GM18909 (cell line): ENCODE results near the gene SFTPD.
"Not testable (repeated sequence)": the region's sequence is repeated elsewhere in the genome, so short reads cannot be mapped to it uniquely, and the experiment has no call there.

Experiments
- ATAC-seq: cut with Tn5 transposase; IDR thresholded peaks from one replicate; pipeline ENCODE4 v1.9.1; 2021; ENCODE audit warnings: mild to moderate bottlenecking; ENCODE audit not compliant: unreplicated experiment, poor library complexity

The SFTPD gene

GRCh38 chr10:79948976-79949722, at the start of gene SFTPD:
TSS of gene SFTPD (minus strand) at chr10:79949105. CDS start at chr10:79946659, 2,446 bp downstream.
- ATAC-seq, result no peak

DNA sequence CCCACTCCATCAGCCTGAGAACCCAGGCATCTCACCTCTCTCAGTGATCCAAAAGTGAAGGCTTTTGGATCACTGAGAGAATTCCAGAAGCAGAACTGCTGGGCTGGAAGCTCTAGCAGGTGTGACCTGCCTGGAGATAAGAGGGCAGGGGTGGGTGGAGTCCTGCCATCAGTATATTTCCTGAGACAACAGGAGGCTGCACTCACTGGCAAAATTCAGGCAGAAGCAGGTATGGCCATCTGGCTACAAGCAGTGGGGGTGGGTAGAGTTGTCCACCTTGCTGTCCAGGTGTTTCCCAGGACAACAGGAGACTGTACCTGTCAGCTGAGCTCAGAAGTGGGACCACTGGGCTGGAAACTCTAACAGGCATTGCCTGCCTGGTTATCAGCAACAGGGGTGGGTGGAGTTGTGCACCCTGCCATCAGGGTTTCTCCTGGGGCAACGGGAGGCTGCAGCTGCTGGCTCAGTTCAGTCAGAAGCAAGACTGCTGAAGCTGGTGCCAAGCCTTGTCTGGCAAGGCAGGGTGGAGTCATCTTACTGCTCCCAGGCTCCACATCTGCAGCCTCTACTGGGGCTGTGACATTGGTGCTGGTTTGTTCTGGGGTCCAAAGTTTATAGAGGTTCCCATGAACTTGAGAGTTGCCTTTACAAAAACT, 47.2 kb upstream of the SFTPD start:
- no peak for ATAC-seq

DNA sequence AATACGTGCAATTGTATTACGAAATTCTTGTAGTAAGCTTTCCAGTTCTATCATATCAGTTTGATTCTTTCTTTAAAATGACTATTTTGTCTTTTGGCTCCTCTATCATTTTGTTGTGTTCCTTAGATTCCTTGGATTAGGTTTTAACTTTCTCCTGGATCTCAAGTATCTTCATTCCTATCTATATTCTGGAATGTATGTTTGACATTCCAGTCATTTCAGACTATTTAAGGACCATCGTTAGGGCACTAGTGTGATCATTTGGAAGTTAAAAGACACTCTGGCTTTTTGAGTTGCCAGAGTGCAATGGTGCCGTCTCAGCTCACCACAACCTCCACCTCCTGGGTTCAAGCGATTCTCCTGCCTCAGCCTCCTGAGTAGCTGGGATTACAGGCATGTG, 45.7 kb upstream of the SFTPD start:
- ATAC-seq, result no peak

DNA sequence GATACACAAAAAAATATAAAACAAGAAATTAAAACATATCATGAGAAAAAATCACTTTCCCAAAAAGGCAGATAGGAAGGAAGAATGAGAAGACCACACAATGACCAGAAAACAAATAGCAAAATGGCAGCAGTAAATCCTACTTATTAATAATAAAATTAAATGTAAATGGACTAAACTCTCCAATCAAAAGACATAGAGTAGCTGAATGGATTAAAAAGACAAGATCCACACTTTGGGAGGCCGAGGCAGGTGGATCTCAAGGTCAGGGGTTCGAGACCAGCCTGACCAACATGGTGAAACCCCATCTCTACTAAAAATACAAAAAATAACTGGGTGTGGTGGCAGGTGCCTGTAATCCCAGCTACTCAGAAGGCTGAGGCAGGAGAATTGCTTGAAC, 39.3 kb upstream of the SFTPD start:
- not testable (repeated sequence) for ATAC-seq

DNA sequence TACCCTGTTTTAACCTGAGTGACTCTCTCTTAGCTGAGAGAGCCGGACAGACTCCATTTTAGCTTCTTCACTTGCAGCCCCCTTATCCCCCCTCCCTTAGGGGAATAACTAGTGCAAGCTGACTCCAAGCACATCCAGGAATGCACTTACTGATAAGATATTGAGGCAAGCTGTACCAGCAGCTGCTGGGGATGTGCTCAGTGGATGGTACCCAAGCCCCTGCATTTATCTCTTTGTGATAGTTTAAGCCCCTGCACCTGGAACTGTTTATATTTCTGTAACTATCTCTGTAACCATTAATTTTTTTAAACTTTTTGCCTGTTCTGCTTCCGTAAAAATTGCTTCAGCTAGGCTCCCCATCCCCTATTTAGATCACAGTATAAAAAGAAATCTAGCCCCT, 37.8 kb upstream of the SFTPD start:
- not testable (repeated sequence) for ATAC-seq

DNA sequence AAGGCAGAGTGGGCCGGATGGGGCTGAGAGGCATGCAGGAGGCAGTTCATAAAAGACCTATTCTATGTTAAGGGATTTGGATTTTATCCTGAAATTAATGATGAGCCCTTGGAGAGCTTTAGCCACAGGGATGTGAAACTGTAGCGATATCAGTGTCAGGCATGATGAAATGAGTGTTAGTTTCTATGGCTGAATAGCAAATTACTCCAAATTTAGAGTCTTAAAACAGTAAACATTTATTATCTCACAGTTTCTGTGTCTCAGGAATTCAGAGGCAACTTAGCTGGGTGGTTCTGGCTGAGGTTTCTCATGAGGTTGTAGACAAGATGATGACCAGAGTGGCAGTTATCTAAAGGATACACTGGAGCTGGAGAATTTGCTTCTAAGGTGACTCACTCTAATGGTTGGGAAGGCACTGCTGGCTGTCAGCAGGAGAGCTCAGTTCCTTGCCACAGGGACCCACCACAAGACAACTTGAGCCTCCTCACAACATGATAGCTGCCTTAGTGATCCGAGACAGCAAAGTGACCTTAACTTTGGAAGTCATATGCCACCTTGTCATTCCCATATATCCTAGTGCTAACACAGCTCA, 36.7 kb upstream of the SFTPD start:
- no peak for ATAC-seq

DNA sequence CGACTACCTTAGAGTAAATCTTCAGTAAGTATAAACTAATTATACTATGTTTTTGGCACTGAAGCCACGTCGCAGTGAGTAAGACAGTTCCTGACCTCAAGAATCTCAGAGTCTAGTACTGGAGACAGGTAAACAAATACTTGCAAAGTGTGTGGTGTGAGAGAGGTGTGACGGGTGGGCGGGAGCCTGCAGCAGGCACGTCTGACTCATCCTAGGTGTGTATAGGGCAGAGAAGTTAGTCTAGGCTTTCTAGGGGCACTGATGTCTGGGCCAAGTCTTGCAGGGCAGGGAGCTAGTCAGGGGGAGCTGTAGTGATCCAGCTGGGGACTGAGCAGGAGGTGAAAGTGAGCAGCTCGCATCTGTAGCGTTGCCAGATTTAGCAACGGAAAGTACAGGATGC, 35.9 kb upstream of the SFTPD start:
- peak; percentile 62 for ATAC-seq

DNA sequence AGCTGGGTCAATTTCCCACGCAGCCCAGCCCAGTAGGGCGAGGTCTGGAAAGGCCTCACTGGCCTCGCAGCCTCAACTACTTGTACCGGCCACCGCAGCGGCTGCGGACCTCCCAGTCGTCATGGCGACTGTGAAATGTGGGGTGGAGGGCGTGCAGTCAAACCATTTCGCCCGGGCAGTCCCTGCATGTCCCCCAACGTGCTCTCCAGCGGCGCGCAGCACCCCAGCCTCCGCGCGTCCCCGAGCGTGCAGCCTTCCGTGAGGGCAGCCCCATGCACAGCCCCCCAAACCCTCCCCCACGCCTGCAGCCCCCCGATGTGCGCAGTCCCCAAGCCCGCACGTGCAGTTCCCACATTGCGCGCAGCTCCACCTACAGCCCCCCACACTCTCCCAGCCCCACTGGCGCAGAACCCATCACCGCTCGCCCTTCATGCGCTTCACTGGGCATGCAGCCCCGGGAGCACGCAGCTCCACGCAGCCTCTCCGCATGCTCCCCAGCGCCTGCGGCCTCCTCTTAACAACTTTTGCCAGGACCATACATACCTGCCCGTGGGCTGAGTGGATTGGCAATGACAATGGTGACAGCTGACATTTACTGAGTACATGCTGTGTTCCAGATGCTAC, 34.5 kb upstream of the SFTPD start:
- no peak for ATAC-seq

DNA sequence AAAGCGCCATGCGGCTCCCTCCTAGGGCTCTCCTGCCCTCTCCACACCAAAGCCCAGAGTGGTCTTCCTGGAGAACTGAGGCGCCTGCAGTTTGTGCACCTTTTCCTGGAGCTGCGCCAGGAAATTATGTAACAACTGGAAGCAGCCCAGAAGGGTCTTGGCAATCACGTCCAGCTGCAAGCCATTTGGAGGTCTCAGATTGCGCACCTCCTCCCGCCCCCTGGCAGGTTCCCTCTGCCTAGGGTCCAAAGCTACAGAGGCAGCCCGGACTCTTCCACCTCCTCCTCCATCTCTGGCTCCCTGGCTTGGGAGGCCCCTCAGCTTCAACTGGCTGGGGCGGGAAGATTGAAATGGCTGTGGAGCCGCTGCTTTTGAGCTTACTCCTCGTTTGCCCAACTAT, 34.0 kb upstream of the SFTPD start:
- ATAC-seq, result no peak

DNA sequence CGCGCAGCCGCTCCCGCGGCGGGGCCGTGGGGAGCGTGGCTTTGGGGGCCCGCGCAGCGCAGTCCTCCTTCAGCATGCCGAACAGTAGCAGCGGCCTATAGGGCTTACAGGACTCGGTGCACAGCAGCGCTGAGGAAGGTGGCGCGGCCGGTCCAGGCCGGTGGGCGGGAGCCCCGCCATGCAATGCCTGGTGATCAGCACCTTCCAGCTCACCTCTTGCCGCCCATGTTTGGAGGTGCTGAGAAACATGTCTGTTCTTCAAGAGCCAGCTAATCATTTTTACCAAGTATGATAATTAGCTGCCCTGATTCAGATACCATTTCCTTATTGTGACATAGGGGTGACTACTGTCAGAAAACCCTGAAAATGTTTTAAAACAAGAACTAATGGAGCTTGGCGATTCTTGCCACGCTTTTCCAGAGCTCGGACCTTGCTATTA, 33.5 kb upstream of the SFTPD start:
- no peak for ATAC-seq

- ATAC-seq, result no peak
Observed at GRCh38 chr10:79981450-79982361, 32.8 kb upstream of the SFTPD start.

GRCh38 chr10:79980711-79981110, 31.8 kb upstream of the SFTPD start:
- no peak for ATAC-seq

GRCh38 chr10:79979976-79980687, 31.2 kb upstream of the SFTPD start:
- no peak for ATAC-seq

GRCh38 chr10:79979310-79979975, 30.5 kb upstream of the SFTPD start:
- ATAC-seq, result no peak

GRCh38 chr10:79976999-79977398, 28.1 kb upstream of the SFTPD start:
- no peak for ATAC-seq

- ATAC-seq, result no peak
Observed at GRCh38 chr10:79970062-79970461, 21.2 kb upstream of the SFTPD start.

DNA sequence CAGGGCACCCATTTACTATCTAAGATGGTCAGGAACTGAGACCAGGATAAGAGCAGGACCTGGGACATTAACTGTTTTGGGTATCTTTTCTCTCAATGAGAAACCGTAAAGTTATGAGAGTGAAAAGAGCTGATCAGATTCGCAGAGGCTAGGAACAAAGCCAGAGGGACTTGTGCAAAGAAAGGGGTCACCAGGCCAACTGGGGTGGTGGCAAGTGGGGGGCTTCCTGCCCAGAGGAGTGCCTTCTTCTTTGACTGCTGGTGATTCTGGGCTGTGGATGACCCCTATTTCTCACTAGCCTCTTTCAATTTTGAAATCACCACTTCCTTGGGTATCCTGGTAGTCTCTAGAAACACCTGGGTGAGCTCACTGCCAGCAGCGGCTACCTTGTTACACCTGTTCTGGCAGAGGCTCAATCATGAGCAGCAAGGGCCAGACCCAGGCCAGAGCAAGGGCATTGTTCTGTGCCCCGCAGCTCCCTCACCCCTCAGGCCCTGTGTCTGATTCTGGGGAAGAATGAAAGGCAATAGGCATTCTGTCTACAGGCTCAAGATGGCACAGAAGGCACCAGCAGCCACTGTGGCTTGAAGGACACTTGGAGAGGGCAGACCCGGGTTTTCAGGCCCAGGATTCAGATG, 999 bp downstream of the SFTPD start:
- no peak for ATAC-seq

- no peak for ATAC-seq
Observed at GRCh38 chr10:79947083-79947415, 1.9 kb downstream of the SFTPD start.
